Fibroblast of lung (primary cell): ENCODE results near the gene NRIP1. TPM values are rescaled to one million over a fixed set of nuclear protein-coding genes. Genes with fewer than 3 reads are reported as not detected.
A peak's percentile ranks its signal among the peaks of the same experiment; 100 is the strongest.
"Not testable (repeated sequence)": the region's sequence is repeated elsewhere in the genome, so short reads cannot be mapped to it uniquely, and the experiment has no call there.

Experiments
- DNase-seq, 2 donors: peaks; one replicate each; pipeline versions ENCODE4 v3.0.0 to v3.0.0-alpha.2; 2010; ENCODE audit warnings: low read depth in 2 of 2
- H2AFZ ChIP-seq: 2 replicates; pipeline ENCODE4 v1.5.1; 2012; ENCODE audit warnings: low read length, control low read depth, inconsistent platforms
- H3K27ac ChIP-seq: 2 replicates; pipeline ENCODE4 v1.5.1; 2011; ENCODE audit warnings: low read length, control low read depth; ENCODE audit not compliant: insufficient read depth
- H3K27me3 ChIP-seq: 2 replicates; pipeline ENCODE4 v1.5.1; 2011; ENCODE audit warnings: mild to moderate bottlenecking, low read length; ENCODE audit not compliant: control insufficient read depth, insufficient read depth
- H3K36me3 ChIP-seq: 2 replicates; pipeline ENCODE4 v1.5.1; 2011; ENCODE audit warnings: low read length; ENCODE audit not compliant: control insufficient read depth, insufficient read depth
- H3K4me1 ChIP-seq: 2 replicates; pipeline ENCODE4 v1.5.1; 2011; ENCODE audit warnings: low read length; ENCODE audit not compliant: control insufficient read depth, insufficient read depth; ENCODE audit errors: extremely low read depth
- H3K4me2 ChIP-seq: 2 replicates; pipeline ENCODE4 v1.5.1; 2011; ENCODE audit warnings: low read length, control low read depth; ENCODE audit not compliant: insufficient read depth; ENCODE audit errors: extremely low read depth
- H3K4me3 ChIP-seq, 4 experiments: fragments of 200-600 bp in 1 of 4; sonication (generic) in 1 of 4; replicated peaks in 1 of 4; 2 replicates each; pipeline ENCODE4 v1.5.1; 2011 to 2016; ENCODE audit warnings: low read length in 4 of 4, low read depth in 3 of 4, mild to moderate bottlenecking in 3 of 4, control low read depth in 2 of 4, inconsistent platforms in 1 of 4, mixed read lengths in 1 of 4; ENCODE audit not compliant: insufficient read depth in 1 of 4; ENCODE audit errors: control extremely low read depth in 1 of 4
- H3K79me2 ChIP-seq: 2 replicates; pipeline ENCODE4 v1.5.1; 2012; ENCODE audit warnings: mild to moderate bottlenecking, low read length, inconsistent platforms; ENCODE audit not compliant: control insufficient read depth, insufficient read depth
- H3K9ac ChIP-seq: 2 replicates; pipeline ENCODE4 v1.5.1; 2011; ENCODE audit warnings: mild to moderate bottlenecking, low read length, control low read depth; ENCODE audit not compliant: insufficient read depth
- H3K9me3 ChIP-seq: 2 replicates; pipeline ENCODE4 v1.5.1; 2012; ENCODE audit warnings: low read depth, low read length; ENCODE audit not compliant: control insufficient read depth, insufficient read depth
- H4K20me1 ChIP-seq: 2 replicates; pipeline ENCODE4 v1.5.1; 2011; ENCODE audit warnings: low read length; ENCODE audit not compliant: control insufficient read depth, insufficient read depth; ENCODE audit errors: extremely low read depth
- EZH2 ChIP-seq: IDR thresholded peaks from 2 replicates; pipeline ENCODE4 v1.5.1; 2012; ENCODE audit warnings: low read length, control low read depth, mild to moderate bottlenecking; ENCODE audit errors: missing control alignments
- polyA plus RNA-seq, 2 donors: library from polyadenylated mRNA; depleted of rRNA in 1 of 2; stranded (reverse) in 1 of 2; unstranded in 1 of 2; fragments of >200 nt; gene quantifications; 2 replicates each; pipeline ENCODE4 v1.2.1, GENCODE V29; 2011 to 2012; ENCODE audit warnings: missing spikeins in 1 of 2
- total RNA-seq: library from RNA; depleted of rRNA; stranded (reverse); fragments of >200 nt; gene quantifications from 2 replicates; pipeline ENCODE4 v1.2.1, GENCODE V29; 2014
- TF ChIP-seq, protein P1 (sequence below), 2 donors: IDR thresholded peaks in 1 of 2; conservative IDR thresholded peaks in 1 of 2; 1 replicate in 1 of 2; 2 replicates in 1 of 2; pipeline ENCODE4 v1.5.1; 2011 to 2012; ENCODE audit warnings: low read length in 2 of 2, control low read depth in 1 of 2, inconsistent platforms in 1 of 2, low read depth in 1 of 2, mild to moderate bottlenecking in 1 of 2

NRIP1 gene
- total and polyA plus RNA-seq, 2 donors (not counting 1 experiment from before 2014, with no cell fraction given), result 17.8 to 24.8 TPM

DNA sequence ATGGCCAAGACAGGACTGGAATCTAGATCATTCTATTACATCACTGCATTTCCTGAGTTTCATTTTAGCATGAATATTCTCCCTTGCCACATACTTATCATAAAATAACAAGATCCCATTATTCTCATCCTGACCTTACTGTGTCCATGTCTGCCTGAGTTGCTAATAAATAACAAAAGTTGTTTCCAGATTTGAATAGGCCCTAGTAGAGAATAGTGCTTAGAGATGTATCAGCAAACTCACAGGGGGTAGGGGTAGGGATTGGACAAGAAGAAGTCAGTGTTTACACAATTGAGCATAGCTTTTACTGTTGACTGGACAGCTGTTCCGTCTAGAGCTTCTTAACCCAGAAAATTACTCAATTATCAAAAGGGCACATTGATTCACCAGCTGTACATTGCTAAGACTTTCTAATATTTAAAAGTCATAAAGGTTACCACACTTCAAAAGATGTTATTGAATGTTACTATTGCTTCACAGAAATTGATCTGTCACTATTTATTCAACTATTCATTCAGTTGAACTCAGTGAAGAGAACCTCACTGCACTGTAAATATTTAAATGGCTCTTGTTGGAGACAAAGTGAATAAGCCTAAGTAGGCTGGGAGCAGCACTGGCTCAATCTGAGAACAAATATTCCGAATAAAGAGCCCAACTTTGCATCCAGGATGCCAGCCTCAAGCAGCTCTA is 121.9 kb downstream of the NRIP1 start:
- DNase-seq, result peak; percentile 23 to 50
- H3K4me1 ChIP-seq, result no peaks in the 10 kb centered on the region
- H3K4me3 ChIP-seq, result no peak overlapping the region
- no peak for TF ChIP-seq EZH2
- TF ChIP-seq, protein P1, sequence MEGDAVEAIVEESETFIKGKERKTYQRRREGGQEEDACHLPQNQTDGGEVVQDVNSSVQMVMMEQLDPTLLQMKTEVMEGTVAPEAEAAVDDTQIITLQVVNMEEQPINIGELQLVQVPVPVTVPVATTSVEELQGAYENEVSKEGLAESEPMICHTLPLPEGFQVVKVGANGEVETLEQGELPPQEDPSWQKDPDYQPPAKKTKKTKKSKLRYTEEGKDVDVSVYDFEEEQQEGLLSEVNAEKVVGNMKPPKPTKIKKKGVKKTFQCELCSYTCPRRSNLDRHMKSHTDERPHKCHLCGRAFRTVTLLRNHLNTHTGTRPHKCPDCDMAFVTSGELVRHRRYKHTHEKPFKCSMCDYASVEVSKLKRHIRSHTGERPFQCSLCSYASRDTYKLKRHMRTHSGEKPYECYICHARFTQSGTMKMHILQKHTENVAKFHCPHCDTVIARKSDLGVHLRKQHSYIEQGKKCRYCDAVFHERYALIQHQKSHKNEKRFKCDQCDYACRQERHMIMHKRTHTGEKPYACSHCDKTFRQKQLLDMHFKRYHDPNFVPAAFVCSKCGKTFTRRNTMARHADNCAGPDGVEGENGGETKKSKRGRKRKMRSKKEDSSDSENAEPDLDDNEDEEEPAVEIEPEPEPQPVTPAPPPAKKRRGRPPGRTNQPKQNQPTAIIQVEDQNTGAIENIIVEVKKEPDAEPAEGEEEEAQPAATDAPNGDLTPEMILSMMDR (conservative IDR thresholded peaks at IDR 0.05 in 1 of 2, IDR thresholded peaks at IDR 0.05 in 1 of 2; ENCODE audit: low read depth in 1 of 2, low read length in 2 of 2), result no peak
- H3K36me3 ChIP-seq, result no peaks in the 10 kb centered on the region
- H3K27me3 ChIP-seq, result no peaks in the 10 kb centered on the region
- no peak overlapping the region for H3K4me2 ChIP-seq
- no peak overlapping the region for H3K9ac ChIP-seq
- no peak overlapping the region for H3K27ac ChIP-seq
- no peak overlapping the region for H2AFZ ChIP-seq
- no peaks in the 10 kb centered on the region for H3K79me2 ChIP-seq
- H3K9me3 ChIP-seq, result no peaks in the 10 kb centered on the region
- no peaks in the 10 kb centered on the region for H4K20me1 ChIP-seq

DNA sequence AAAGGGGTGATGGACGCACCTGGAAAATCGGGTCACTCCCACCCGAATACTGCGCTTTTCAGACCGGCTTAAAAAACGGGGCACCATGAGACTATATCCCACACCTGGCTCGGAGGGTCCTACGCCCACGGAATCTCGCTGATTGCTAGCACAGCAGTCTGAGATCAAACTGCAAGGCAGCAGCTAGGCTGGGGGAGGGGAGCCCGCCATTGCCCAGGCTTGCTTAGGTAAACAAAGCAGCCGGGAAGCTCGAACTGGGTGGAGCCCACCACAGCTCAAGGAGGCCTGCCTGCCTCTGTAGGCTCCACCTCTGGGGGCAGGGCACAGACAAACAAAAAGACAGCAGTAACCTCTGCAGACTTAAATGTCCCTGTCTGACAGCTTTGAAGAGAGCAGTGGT is 137.5 kb downstream of the NRIP1 start:
- not testable (repeated sequence) for H3K36me3 ChIP-seq, H2AFZ ChIP-seq, H3K27ac ChIP-seq, H3K4me3 ChIP-seq, H3K9ac ChIP-seq, DNase-seq, H4K20me1 ChIP-seq, H3K9me3 ChIP-seq, H3K4me1 ChIP-seq, H3K79me2 ChIP-seq, H3K27me3 ChIP-seq, H3K4me2 ChIP-seq

DNA sequence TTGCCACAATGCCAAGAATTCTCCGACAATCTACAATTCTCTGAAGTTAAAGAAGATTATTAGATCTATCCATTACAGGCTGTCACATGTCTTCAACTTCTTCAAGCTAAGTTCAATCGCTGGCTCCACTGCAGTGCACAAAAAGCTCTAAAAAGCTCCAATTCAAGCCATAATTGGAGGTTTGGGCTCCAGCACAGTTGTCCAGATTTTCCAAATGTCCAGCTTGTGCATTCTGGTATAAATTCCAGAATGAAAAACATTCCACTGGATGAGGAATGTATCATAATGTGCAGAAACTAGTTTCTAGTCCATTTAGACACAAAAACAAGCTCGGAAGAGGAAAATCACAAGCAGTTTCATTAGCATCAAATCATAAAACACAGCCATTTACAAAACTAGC is 138.6 kb downstream of the NRIP1 start:
- H3K9ac ChIP-seq, result no peak overlapping the region
- H3K4me2 ChIP-seq, result no peak overlapping the region
- no peaks in the 10 kb centered on the region for H3K9me3 ChIP-seq
- H3K79me2 ChIP-seq, result no peaks in the 10 kb centered on the region
- no peak overlapping the region for H2AFZ ChIP-seq
- no peaks in the 10 kb centered on the region for H3K27me3 ChIP-seq
- H3K36me3 ChIP-seq, result no peaks in the 10 kb centered on the region
- no peak overlapping the region for H3K4me3 ChIP-seq
- no peak for TF ChIP-seq EZH2
- TF ChIP-seq, protein P1 (conservative IDR thresholded peaks at IDR 0.05 in 1 of 2, IDR thresholded peaks at IDR 0.05 in 1 of 2; ENCODE audit: low read depth in 1 of 2, low read length in 2 of 2), result no peak
- DNase-seq, result peak in 1 of 2 donors; percentile 14
- H3K4me1 ChIP-seq, result peaks cover 5% of the 10 kb centered on the region
- H4K20me1 ChIP-seq, result no peaks in the 10 kb centered on the region
- no peak overlapping the region for H3K27ac ChIP-seq
